ENCODE measurements around the gene HMGA1.
"Not testable (repeated sequence)": the region's sequence is repeated elsewhere in the genome, so short reads cannot be mapped to it uniquely, and the experiment has no call there.

The HMGA1 gene

GRCh38 chr6:34259529-34260069 is 22.9 kb downstream of the HMGA1 start:
- no peak overlapping the region for H3K4me3 ChIP-seq (ENCODE audit: low read depth, low read length)

- H3K4me3 ChIP-seq (ENCODE audit: low read depth, low read length), result no peak overlapping the region
These were observed 24.0 kb downstream of the HMGA1 start for GRCh38 chr6:34260576-34261267.

GRCh38 chr6:34263484-34263883 is 26.8 kb downstream of the HMGA1 start:
- H3K4me3 ChIP-seq (ENCODE audit: low read depth, low read length), result not testable (repeated sequence)

- no peak overlapping the region for H3K4me3 ChIP-seq (ENCODE audit: low read depth, low read length)
These were observed 31.1 kb downstream of the HMGA1 start for GRCh38 chr6:34267746-34268145.

GRCh38 chr6:34269132-34269531 is 32.5 kb downstream of the HMGA1 start:
- not testable (repeated sequence) for H3K4me3 ChIP-seq (ENCODE audit: low read depth, low read length)

- not testable (repeated sequence) for H3K4me3 ChIP-seq (ENCODE audit: low read depth, low read length)
These were observed 33.1 kb downstream of the HMGA1 start for GRCh38 chr6:34269658-34270341.

GRCh38 chr6:34272013-34272926 is 35.6 kb downstream of the HMGA1 start:
- no peak overlapping the region for H3K4me3 ChIP-seq (ENCODE audit: low read depth, low read length)

GRCh38 chr6:34273242-34273805 is 36.7 kb downstream of the HMGA1 start:
- no peak overlapping the region for H3K4me3 ChIP-seq (ENCODE audit: low read depth, low read length)

GRCh38 chr6:34274129-34274528 is 37.5 kb downstream of the HMGA1 start:
- H3K4me3 ChIP-seq (ENCODE audit: low read depth, low read length), result no peak overlapping the region

GRCh38 chr6:34275128-34275804 is 38.6 kb downstream of the HMGA1 start:
- no peak overlapping the region for H3K4me3 ChIP-seq (ENCODE audit: low read depth, low read length)

- H3K4me3 ChIP-seq (ENCODE audit: low read depth, low read length), result no peak overlapping the region
These were observed 39.5 kb downstream of the HMGA1 start for GRCh38 chr6:34276191-34276590.

GRCh38 chr6:34276881-34277762 is 40.4 kb downstream of the HMGA1 start:
- no peak overlapping the region for H3K4me3 ChIP-seq (ENCODE audit: low read depth, low read length)

GRCh38 chr6:34277763-34278112 is 41.1 kb downstream of the HMGA1 start:
- no peak overlapping the region for H3K4me3 ChIP-seq (ENCODE audit: low read depth, low read length)

GRCh38 chr6:34278833-34279232 is 42.2 kb downstream of the HMGA1 start:
- no peak overlapping the region for H3K4me3 ChIP-seq (ENCODE audit: low read depth, low read length)

- no peak overlapping the region for H3K4me3 ChIP-seq (ENCODE audit: low read depth, low read length)
These were observed 43.5 kb downstream of the HMGA1 start for GRCh38 chr6:34280216-34280615.

- no peak overlapping the region for H3K4me3 ChIP-seq (ENCODE audit: low read depth, low read length)
These were observed 45.1 kb downstream of the HMGA1 start for GRCh38 chr6:34281702-34282334.

- H3K4me3 ChIP-seq (ENCODE audit: low read depth, low read length), result no peak overlapping the region
These were observed 48.1 kb downstream of the HMGA1 start for GRCh38 chr6:34284563-34285447.
